ENCODE measurements around the gene ADCY7.

ADCY7 gene

GRCh38 chr16:50300942-50301625, 34.7 kb downstream of the ADCY7 start:
- DNase-seq: no peak

- DNase-seq: no peak
These were observed 35.5 kb downstream of the ADCY7 start for GRCh38 chr16:50301626-50302471.

GRCh38 chr16:50302472-50303005, 36.2 kb downstream of the ADCY7 start:
- no peak for DNase-seq

- DNase-seq: no peak
These were observed 36.8 kb downstream of the ADCY7 start for GRCh38 chr16:50303041-50303604.

- no peak for DNase-seq
These were observed 37.5 kb downstream of the ADCY7 start for GRCh38 chr16:50303605-50304466.

- DNase-seq: no peak
These were observed 38.4 kb downstream of the ADCY7 start for GRCh38 chr16:50304467-50305440.

GRCh38 chr16:50305441-50306061, 39.2 kb downstream of the ADCY7 start:
- DNase-seq: no peak

GRCh38 chr16:50306287-50306686, 39.9 kb downstream of the ADCY7 start:
- no peak for DNase-seq

GRCh38 chr16:50308237-50308965, 42.0 kb downstream of the ADCY7 start:
- no peak for DNase-seq

- no peak for DNase-seq
These were observed 42.8 kb downstream of the ADCY7 start for GRCh38 chr16:50309156-50309526.

- DNase-seq: no peak
These were observed 43.4 kb downstream of the ADCY7 start for GRCh38 chr16:50309527-50310307.

- no peak for DNase-seq
These were observed 44.2 kb downstream of the ADCY7 start for GRCh38 chr16:50310308-50311133.

GRCh38 chr16:50311134-50311528, 44.8 kb downstream of the ADCY7 start:
- DNase-seq: no peak

GRCh38 chr16:50311891-50312501, 45.6 kb downstream of the ADCY7 start:
- no peak for DNase-seq

- DNase-seq: no peak
These were observed 47.5 kb downstream of the ADCY7 start for GRCh38 chr16:50313596-50314478.

- DNase-seq: no peak
These were observed 48.3 kb downstream of the ADCY7 start for GRCh38 chr16:50314665-50315064.
